NT2/D1 (cell line): ENCODE data around the gene DNAJC18.

Experiments used
- DNase-seq: peaks from one replicate; pipeline ENCODE4 v3.0.0-alpha.2; 2011; ENCODE audit warnings: low read depth, low spot score
- H3K27me3 ChIP-seq: 2 replicates; pipeline ENCODE4 v1.6.0; 2011; ENCODE audit warnings: mild to moderate bottlenecking; ENCODE audit not compliant: insufficient read length, insufficient read depth
- H3K36me3 ChIP-seq: 2 replicates; pipeline ENCODE4 v1.6.1; 2011; ENCODE audit warnings: mild to moderate bottlenecking, low read length, mixed read lengths; ENCODE audit not compliant: insufficient read depth, insufficient read length
- H3K4me1 ChIP-seq: 2 replicates; pipeline ENCODE4 v1.5.1; 2011; ENCODE audit not compliant: insufficient read depth, insufficient read length
- H3K4me3 ChIP-seq: 2 replicates; pipeline ENCODE4 v1.5.1; 2011; ENCODE audit warnings: low read depth; ENCODE audit not compliant: insufficient read length
- H3K9ac ChIP-seq: 2 replicates; pipeline ENCODE4 v1.6.0; 2011; ENCODE audit warnings: low read depth; ENCODE audit not compliant: insufficient read length
- H3K9me3 ChIP-seq: 2 replicates; pipeline ENCODE4 v1.5.1; 2011; ENCODE audit warnings: mild to moderate bottlenecking, low read length; ENCODE audit not compliant: insufficient read depth
- SUZ12 ChIP-seq: IDR thresholded peaks from 2 replicates; pipeline ENCODE4 v1.6.1; 2011; ENCODE audit not compliant: insufficient read length, insufficient read depth; ENCODE audit errors: extremely low read depth
- YY1 ChIP-seq: IDR thresholded peaks from 2 replicates; pipeline ENCODE4 v1.6.1; 2011; ENCODE audit not compliant: insufficient read length, insufficient read depth
- ZNF274 ChIP-seq: IDR thresholded peaks from 2 replicates; pipeline ENCODE4 v1.6.1; 2011; ENCODE audit warnings: mild to moderate bottlenecking, low read depth, low read length

DNAJC18 gene

GRCh38 chr5:139395844-139396640 lies 43.3 kb downstream of the DNAJC18 start:
- TF ChIP-seq SUZ12 (no peak), ZNF274 (no peak), YY1 (no peak)
- peaks cover 10% of the 10 kb centered on the region; the same call in 1 of the 2 replicates for H3K9me3 ChIP-seq
- no peak for DNase-seq
- H3K9ac ChIP-seq = peak overlapping the region; percentile 42
- peaks cover 16% of the 10 kb centered on the region for H3K27me3 ChIP-seq
- H3K4me1 ChIP-seq = peaks cover 11% of the 10 kb centered on the region
- H3K36me3 ChIP-seq = no peaks in the 10 kb centered on the region
- H3K4me3 ChIP-seq = no peak overlapping the region

- Histone ChIP-seq H3K4me3 (peak within 1 kb of the TSS; percentile 33), H3K9ac (peak within 1 kb of the TSS; percentile 71)
- no peak for DNase-seq
Measured at GRCh38 chr5:139394654-139395566, 44.4 kb downstream of the DNAJC18 start, which contains the start of gene PROB1. TSS of gene PROB1 (minus strand) at chr5:139395104. CDS start at chr5:139395081, 23 bp downstream.

GRCh38 chr5:139394123-139394653 lies 45.1 kb downstream of the DNAJC18 start:
- peak; percentile 43 for DNase-seq
- Histone ChIP-seq H3K9ac (peak overlapping the region; percentile 71), H3K27me3 (peaks cover 16% of the 10 kb centered on the region), H3K4me1 (peaks cover 11% of the 10 kb centered on the region), H3K36me3 (peaks cover 5% of the 10 kb centered on the region), H3K4me3 (peak overlapping the region; percentile 33), H3K9me3 (peaks cover 10% of the 10 kb centered on the region; the same call in 1 of the 2 replicates)
- TF ChIP-seq SUZ12 = no peak
- TF ChIP-seq ZNF274 = no peak
- TF ChIP-seq YY1 = no peak

More at GRCh38 chr5:139394654-139395566, 44.4 kb downstream of the DNAJC18 start, which contains the start of gene PROB1:
- Histone ChIP-seq H3K9me3 (peaks cover 10% of the 10 kb centered on the region; the same call in 1 of the 2 replicates), H3K27me3 (peaks cover 16% of the 10 kb centered on the region), H3K4me1 (peaks cover 11% of the 10 kb centered on the region), H3K36me3 (no peaks in the 10 kb centered on the region)
- TF ChIP-seq YY1 (no peak), ZNF274 (no peak), SUZ12 (no peak)

GRCh38 chr5:139393497-139394122 lies 45.7 kb downstream of the DNAJC18 start:
- H3K36me3 ChIP-seq = peaks cover 5% of the 10 kb centered on the region
- H3K9ac ChIP-seq = peak overlapping the region; percentile 71
- peaks cover 16% of the 10 kb centered on the region for H3K27me3 ChIP-seq
- H3K4me3 ChIP-seq = peak overlapping the region; percentile 33
- H3K9me3 ChIP-seq = peaks cover 10% of the 10 kb centered on the region; the same call in 1 of the 2 replicates
- peaks cover 11% of the 10 kb centered on the region for H3K4me1 ChIP-seq
- TF ChIP-seq ZNF274 (no peak), YY1 (no peak), SUZ12 (no peak)
- no peak for DNase-seq

- TF ChIP-seq ZNF274 (no peak), SUZ12 (no peak), YY1 (no peak)
- Histone ChIP-seq H3K4me3 (peak overlapping the region; percentile 33), H3K4me1 (peaks cover 13% of the 10 kb centered on the region), H3K9ac (peak overlapping the region; percentile 71), H3K36me3 (peaks cover 5% of the 10 kb centered on the region), H3K9me3 (peaks cover 10% of the 10 kb centered on the region; the same call in 1 of the 2 replicates), H3K27me3 (peaks cover 16% of the 10 kb centered on the region)
- no peak for DNase-seq
Measured at GRCh38 chr5:139392678-139393496, 46.4 kb downstream of the DNAJC18 start.

- Histone ChIP-seq H3K36me3 (peaks cover 5% of the 10 kb centered on the region), H3K27me3 (peaks cover 16% of the 10 kb centered on the region), H3K4me1 (peaks cover 14% of the 10 kb centered on the region), H3K4me3 (peak overlapping the region; percentile 33), H3K9ac (no peak overlapping the region), H3K9me3 (peaks cover 10% of the 10 kb centered on the region; the same call in 1 of the 2 replicates)
- no peak for TF ChIP-seq YY1
- no peak for TF ChIP-seq ZNF274
- TF ChIP-seq SUZ12 = no peak
- no peak for DNase-seq
Measured at GRCh38 chr5:139392324-139392677, 47.0 kb downstream of the DNAJC18 start.
